ENCODE measurements around the gene KBTBD2. TPM values are rescaled to one million over a fixed set of nuclear protein-coding genes. Genes with fewer than 3 reads are reported as not detected.
"Not testable (repeated sequence)": the region's sequence is repeated elsewhere in the genome, so short reads cannot be mapped to it uniquely, and the experiment has no call there.

KBTBD2 gene
- polyA plus RNA-seq, 4 donors = 54.4 to 62.6 (median 57.0) TPM

DNA sequence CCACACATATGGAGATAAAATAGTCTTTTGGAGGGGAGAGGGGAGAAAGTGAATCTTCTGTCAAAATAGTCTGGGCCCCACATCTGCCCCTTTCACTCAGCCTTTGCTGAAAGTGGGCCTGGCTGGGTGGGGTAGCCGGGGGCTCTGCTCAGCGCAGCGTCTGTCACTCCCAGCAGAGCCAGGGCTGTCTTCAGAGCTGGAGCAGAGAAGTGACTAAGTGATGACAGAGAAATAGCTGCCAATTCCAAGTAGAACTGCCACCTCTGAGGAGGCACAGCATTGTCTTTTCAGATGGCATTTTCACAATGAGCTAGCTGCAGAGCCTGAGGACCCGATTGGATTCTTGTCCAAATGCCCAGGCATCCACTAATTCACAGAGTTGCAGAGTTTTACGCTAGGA, 34.5 kb downstream of the KBTBD2 start:
- DNase-seq (ENCODE audit: low read depth in 4 of 4, low spot score in 3 of 4) = not testable (repeated sequence)

DNA sequence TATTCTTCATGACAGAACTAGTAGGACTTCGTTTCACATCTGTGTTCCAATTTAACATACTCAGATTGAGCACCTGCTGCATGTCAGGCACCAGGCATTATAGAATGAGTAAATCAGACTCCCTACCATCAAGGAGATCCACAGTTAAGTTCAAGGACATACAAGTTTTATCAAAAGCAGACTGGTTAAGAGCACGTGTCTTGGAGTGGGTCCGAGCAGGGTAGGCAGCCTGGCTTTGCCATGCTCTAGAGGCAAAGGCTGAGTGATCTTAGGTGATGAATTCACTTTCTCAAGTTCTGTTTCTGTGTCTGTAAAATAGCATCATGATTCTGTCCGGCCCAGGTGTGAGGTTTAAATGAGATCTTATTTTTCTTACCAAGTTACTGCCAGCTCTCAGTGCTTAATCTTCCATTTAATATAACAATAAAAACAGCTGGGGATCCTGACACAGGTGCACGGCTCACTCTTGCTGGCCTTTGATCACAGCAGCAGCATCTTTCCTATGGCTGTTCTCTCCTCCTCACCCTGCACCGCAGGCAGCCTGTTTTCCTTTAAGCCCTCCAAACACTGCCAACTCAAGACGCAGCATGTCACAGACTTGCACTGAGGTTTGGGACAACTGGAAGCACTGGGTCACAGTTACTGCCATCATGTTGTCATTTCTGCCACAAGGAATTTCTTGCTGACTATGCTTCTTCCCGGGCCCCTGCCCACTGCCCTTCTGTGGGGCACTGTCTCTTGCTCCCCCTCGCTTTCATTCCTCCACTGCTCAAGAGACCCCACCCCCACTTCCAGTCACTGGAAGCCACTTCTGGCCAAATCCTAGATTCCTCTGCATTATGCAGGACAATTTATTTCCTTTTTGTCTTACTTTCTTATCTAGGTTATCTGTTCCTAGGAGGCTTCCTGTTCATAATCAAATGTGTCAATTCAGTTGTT, 35.5 kb downstream of the KBTBD2 start:
- not testable (repeated sequence) for DNase-seq (ENCODE audit: low read depth in 4 of 4, low spot score in 3 of 4)

DNA sequence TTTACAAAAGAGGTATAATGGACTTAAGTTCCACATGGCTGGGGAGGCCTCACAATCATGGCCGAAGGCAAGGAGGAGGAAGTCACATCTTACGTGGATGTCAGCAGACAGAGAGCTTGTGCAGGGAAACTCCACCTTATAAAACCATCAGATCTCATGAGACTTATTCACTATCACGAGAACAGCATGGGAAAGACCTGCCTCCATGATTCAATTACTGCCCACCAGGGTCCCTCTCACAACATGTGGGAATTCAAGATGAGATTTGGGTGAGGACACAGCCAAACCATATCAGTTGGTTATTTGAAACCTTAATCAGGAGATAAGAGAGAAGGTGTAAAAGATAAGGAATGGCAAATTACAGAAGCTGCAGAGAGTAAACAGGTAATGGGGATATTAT, 40.9 kb downstream of the KBTBD2 start:
- not testable (repeated sequence) for DNase-seq (ENCODE audit: low read depth in 4 of 4, low spot score in 3 of 4)

DNA sequence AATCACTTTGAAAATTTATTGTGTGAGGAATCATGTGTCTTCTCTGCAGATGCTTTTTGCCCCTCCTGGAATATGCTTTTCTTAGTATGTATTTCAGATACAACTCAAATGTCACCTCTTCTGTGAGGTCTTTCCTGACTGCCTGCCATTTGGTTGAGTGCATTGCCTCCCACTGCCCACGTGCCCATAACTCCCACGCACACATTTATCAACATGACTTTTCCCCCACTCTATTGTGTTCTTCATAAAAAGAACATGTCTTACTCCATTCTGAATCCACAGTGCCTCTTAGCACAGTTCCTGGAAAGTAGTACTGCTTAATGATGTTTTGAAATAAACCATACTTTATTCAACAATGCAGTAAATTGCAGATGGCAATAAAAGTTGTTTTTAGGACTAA, 42.9 kb downstream of the KBTBD2 start:
- not testable (repeated sequence) for DNase-seq (ENCODE audit: low read depth in 4 of 4, low spot score in 3 of 4)

DNA sequence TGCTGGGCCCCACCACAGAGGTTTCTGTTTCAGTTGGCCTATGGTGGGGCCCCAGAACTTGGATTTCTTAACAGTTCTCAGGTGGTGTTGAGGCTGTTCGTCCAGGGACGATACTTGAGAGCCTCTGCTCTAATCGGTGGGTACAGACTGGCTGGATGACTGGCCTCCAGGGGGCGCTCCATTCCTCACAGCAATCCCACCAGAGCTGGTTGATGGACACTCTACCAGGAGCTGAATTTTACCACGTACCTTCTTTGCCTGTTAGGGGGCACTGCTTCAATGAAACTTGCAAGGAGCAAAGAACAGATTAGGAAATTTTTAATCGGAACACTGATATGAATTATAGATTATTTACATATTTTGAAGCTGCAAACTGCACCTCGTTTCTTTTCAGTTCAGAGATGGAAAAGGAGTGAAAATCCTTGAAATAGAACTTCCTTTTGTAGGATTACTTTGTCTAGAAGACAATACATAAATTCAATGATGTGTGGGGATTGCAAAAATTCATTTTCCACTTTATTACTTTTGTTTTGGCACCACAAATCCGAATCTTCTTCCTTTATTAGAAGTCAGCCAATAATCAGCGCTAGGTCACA, 44.8 kb downstream of the KBTBD2 start:
- DNase-seq (ENCODE audit: low read depth in 4 of 4, low spot score in 3 of 4) = peak; percentile 14 to 59 (median 40)

DNA sequence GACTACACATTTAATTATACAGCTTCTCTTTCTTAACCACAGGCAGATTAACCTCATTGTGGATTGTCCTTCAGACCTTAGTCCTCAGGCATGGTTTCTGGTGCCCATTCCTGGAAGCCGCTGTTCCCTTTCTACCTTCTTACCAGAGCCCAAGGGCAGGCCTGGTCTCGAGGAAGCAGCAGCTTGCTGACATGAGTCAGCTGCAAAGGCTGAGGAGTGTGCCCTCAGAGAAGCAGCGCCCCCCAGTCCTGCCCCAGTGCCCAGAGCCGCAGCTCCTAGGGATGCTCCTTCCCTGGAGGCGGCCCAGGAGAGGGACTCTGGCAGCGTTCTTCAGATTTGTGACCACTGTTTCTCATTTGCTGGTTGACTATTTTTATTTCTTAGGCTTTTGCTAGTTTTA, 46.8 kb downstream of the KBTBD2 start:
- DNase-seq (ENCODE audit: low read depth in 4 of 4, low spot score in 3 of 4) = not testable (repeated sequence)

DNA sequence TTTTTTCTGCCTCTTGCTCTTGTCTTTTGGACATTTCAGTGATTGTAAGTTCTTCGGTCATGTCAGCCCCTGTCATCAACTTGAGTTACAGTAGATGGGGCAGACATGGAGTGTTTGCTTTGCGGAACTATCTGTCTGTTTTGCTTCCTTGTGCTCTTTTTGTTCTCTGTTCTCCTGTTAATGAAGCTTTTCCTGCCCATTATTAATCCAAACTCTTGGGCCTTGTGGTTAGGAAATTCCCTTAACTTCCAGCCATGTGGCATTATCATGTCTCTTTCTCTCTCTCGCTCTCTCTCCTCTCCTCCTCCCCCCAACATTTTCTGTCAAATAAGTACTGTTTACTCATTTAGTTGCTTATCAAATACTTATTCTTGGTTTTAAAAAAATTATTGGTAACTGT, 47.8 kb downstream of the KBTBD2 start:
- not testable (repeated sequence) for DNase-seq (ENCODE audit: low read depth in 4 of 4, low spot score in 3 of 4)

DNA sequence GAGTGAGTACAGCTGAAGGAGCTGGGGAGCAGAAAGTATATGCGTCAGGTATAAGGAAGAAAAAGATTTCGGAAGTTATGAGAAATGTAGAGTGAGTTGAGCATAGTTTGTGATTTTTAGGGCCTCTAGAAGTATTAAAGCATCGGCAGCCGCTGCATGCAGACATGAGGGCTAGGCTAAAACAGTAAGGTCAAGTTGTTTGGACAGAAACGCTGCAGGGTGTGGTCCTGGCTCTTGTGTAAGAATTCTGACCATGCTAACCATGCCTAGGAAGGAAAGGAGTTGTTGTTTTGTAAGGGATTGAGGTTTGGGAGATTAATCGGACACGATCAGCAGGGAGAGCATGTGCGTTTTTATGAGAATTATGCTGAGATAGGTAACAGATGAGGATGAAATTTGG, 51.7 kb downstream of the KBTBD2 start:
- not testable (repeated sequence) for DNase-seq (ENCODE audit: low read depth in 4 of 4, low spot score in 3 of 4)

DNA sequence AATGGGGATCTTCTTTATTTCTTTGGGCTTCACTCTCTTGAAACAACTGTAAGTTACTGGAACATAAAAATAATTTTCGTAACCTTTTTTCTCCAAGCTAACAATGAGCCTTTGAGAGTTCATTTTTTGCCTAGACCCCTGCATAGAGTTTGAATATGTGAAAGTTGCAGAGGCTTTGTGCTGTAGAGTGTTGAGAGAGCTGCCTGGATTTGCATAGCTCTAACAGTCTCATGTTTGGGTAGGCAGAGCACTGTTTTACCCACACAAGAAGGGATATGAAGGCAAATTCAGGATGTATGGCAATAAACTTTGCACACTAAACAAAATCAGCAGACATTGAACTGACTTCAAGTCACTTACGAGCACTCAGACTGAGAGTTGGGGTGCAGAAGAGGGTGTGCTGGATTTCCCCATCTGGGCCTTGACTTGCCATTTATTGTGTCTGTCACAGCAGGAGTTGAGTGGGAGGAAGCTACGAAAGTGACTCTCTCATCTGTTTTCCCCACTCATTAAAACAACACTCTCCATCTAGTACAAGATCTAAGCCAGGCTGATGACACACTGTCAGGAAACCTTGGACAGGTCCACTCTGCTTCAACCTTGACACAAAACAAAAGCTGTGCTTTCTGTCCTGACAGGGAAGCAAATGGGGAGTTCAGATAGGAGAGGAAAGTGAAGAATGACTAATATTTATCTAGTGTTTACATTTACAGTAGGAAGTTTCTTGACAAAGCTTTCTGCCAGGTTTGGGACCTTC, 62.4 kb downstream of the KBTBD2 start:
- not testable (repeated sequence) for DNase-seq (ENCODE audit: low read depth in 4 of 4, low spot score in 3 of 4)

Other genes with a start within 250 kb of the KBTBD2 start
- gene FKBP9, start 65.7 kb upstream of the KBTBD2 start, polyA plus RNA-seq (ENCODE audit: insufficient read length in 4 of 4) = 100 to 1,000 TPM; 127 to 348 (median 182) TPM
- 10 to 100 TPM; 35.0 to 42.8 (median 36.8) TPM for gene NT5C3A, start 171.0 kb upstream of the KBTBD2 start, polyA plus RNA-seq (ENCODE audit: insufficient read length in 4 of 4)
- 10 to 100 TPM; 21.3 to 39.4 (median 29.9) TPM for gene RP9, start 217.6 kb upstream of the KBTBD2 start, polyA plus RNA-seq (ENCODE audit: insufficient read length in 4 of 4)
- 10 to 100 TPM; 16.2 to 20.2 (median 18.9) TPM for gene BBS9, start 237.8 kb upstream of the KBTBD2 start, polyA plus RNA-seq (ENCODE audit: insufficient read length in 4 of 4)